Esophagus squamous epithelium (tissue), 5 donors: ENCODE measurements around the gene CTIF. TPM values are rescaled to one million over a fixed set of nuclear protein-coding genes. Genes with fewer than 3 reads are reported as not detected.

Experiments used
- DNase-seq: peaks from one replicate; lab custom pipeline; 2025; lab: John Stamatoyannopoulos, UW
- H3K27ac ChIP-seq, 4 donors: fragments of 200-600 bp; sonication (generic); one replicate each; pipeline ENCODE4 v1.5.1; 2016 to 2019; ENCODE audit warnings: mild to moderate bottlenecking in 1 of 4
- H3K27me3 ChIP-seq, 4 donors: fragments of 200-600 bp; sonication (generic); 1 replicate in 3 of 4; 2 replicates in 1 of 4; pipeline versions ENCODE4 v1.5.1 to v1.6.0; 2017 to 2021; ENCODE audit warnings: antibody characterized with exemption in 1 of 4
- H3K36me3 ChIP-seq, 3 donors: fragments of 200-600 bp; sonication (generic); one replicate each; pipeline ENCODE4 v1.5.1; 2016 to 2019
- H3K4me1 ChIP-seq, 3 donors: fragments of 200-600 bp; sonication (generic); one replicate each; pipeline ENCODE4 v1.5.1; 2017 to 2019
- H3K4me3 ChIP-seq, 4 donors: fragments of 200-600 bp; sonication (generic); 1 replicate in 3 of 4; 2 replicates in 1 of 4; pipeline ENCODE4 v1.5.1; 2016 to 2019; ENCODE audit warnings: mild to moderate bottlenecking in 2 of 4, moderate library complexity in 1 of 4
- H3K9me3 ChIP-seq, 3 donors: fragments of 200-600 bp; sonication (generic); one replicate each; pipeline ENCODE4 v1.5.1; 2016 to 2019
- POLR2A ChIP-seq, 4 donors: fragments of 450-650 bp; IDR thresholded peaks; one replicate each; pipeline ENCODE4 v1.6.1; 2017; ENCODE audit warnings: antibody characterized with exemption in 4 of 4, mild to moderate bottlenecking in 4 of 4, moderate library complexity in 3 of 4
- WGBS, 2 donors: methylation state at CpG; one replicate each; pipeline ENCODE4 v1.1.5; 2018; 5-methylcytosine and 5-hydroxymethylcytosine counted together
- intact Hi-C: fragments of 100-400 bp; cut with DNase I; formaldehyde crosslinking; loops from one replicate; pipeline ENCODE4 v1.15.0; 2022
- total RNA-seq, 4 donors: library from RNA; depleted of rRNA; stranded (reverse); fragments of >200 nt; gene quantifications; one replicate each; pipeline ENCODE4 v1.1.0, GENCODE V29; 2016
- TF ChIP-seq, protein P1 (sequence below), 6 experiments: fragments of 450-650 bp in 4 of 6; fragments of 200-600 bp in 2 of 6; sonication (generic) in 2 of 6; IDR thresholded peaks; one replicate each; pipeline ENCODE4 v1.5.1; 2016 to 2019; ENCODE audit warnings: antibody characterized with exemption in 6 of 6, mild to moderate bottlenecking in 4 of 6, moderate library complexity in 4 of 6
- donor health status: DM: yes; HTN: yes; CAD: no.

Gene CTIF
- total RNA-seq, 4 donors from 2014 or later, result 4.7 to 24.2 (median 10.2) TPM

DNA sequence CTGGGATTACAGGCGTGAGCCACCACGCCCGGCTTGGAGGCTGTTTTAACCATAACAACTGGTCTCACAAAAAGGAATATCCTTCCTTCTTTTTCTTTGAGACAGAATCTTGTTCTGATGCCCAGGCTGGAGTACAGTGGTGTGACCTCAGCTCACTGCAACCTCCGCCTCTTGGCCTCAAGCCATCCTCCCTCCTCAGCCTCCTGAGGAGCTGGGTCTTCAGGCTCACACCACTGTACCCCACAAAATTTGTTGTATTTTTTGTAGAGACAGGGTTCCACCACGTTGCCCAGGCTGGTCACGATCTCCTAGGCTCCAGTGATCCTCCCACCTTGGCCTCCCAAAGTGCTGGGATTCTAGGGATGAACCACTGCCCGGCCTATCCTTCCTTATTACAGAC, 21.7 kb downstream of the CTIF start:
- no peaks in the 10 kb centered on the region for H3K27me3 ChIP-seq
- no peak for TF ChIP-seq POLR2A (IDR thresholded peaks at IDR 0.05)
- TF ChIP-seq, protein P1, sequence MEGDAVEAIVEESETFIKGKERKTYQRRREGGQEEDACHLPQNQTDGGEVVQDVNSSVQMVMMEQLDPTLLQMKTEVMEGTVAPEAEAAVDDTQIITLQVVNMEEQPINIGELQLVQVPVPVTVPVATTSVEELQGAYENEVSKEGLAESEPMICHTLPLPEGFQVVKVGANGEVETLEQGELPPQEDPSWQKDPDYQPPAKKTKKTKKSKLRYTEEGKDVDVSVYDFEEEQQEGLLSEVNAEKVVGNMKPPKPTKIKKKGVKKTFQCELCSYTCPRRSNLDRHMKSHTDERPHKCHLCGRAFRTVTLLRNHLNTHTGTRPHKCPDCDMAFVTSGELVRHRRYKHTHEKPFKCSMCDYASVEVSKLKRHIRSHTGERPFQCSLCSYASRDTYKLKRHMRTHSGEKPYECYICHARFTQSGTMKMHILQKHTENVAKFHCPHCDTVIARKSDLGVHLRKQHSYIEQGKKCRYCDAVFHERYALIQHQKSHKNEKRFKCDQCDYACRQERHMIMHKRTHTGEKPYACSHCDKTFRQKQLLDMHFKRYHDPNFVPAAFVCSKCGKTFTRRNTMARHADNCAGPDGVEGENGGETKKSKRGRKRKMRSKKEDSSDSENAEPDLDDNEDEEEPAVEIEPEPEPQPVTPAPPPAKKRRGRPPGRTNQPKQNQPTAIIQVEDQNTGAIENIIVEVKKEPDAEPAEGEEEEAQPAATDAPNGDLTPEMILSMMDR (IDR thresholded peaks at IDR 0.05), result no peak
- WGBS, 2 donors, result 79 to 95% methylated on average over 6 to 7 of the region's 7 CpGs
- peaks cover 11 to 38% (median 21%) of the 10 kb centered on the region in 3 donors for H3K4me1 ChIP-seq
- peaks cover 0 to 4% (median 0%) of the 10 kb centered on the region in 3 donors for H3K36me3 ChIP-seq
- H3K4me3 ChIP-seq, result no peak overlapping the region
- H3K27ac ChIP-seq, result no peak overlapping the region
- intact Hi-C loops, result no loop called here
- no peak for DNase-seq
- H3K9me3 ChIP-seq, result peaks cover 0 to 8% (median 0%) of the 10 kb centered on the region in 3 donors

DNA sequence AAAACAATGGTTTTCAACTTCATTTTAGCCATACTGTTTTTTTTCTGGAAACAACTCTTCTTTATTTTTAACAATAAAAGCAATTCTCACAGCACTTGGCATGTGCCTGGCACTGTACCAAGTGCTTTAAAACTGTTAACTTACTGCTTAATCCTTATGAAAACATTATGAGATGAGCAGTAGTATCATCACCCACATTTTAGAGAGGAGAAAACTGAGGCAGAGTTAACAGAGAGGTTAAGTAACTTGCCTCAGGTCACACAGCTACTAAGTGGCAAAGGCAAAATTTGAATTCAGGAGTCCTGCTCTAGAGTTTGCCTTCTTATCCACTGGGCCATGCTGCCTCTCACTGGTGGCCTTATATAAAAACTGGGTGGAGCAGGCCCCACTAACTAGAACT, 23.2 kb downstream of the CTIF start:
- Histone ChIP-seq H3K36me3 (no peaks in the 10 kb centered on the region), H3K27ac (peak overlapping the region in 3 of 4 donors; percentile 19 to 40 (median 39)), H3K27me3 (no peaks in the 10 kb centered on the region), H3K4me1 (peaks cover 11 to 51% (median 22%) of the 10 kb centered on the region in 3 donors), H3K9me3 (peaks cover 0 to 8% (median 0%) of the 10 kb centered on the region in 3 donors), H3K4me3 (no peak overlapping the region)
- no peak for DNase-seq
- TF ChIP-seq, protein P1 (IDR thresholded peaks at IDR 0.05), result no peak
- TF ChIP-seq POLR2A (IDR thresholded peaks at IDR 0.05), result no peak
- intact Hi-C loops, result no loop called here

DNA sequence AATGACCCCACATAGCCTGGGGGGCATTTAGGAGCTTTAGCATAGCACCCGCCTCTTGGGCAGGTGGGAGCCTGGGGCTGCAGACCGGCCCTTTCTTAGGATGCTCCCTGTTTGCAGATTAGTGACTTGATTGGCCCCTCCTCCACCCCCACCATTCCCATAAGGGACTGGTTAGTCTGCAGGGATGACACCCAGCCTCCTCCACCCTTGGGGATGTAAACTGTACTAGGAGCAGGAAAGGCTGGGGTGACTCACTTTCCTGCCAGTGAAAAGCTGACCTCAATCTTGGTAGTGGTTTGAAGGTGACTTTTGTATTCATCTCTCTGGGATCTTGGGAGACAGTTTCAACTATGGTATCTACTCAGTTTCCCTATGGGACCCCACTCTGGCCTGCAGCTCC, 24.2 kb downstream of the CTIF start:
- no peak overlapping the region for H3K4me3 ChIP-seq
- H3K27me3 ChIP-seq, result no peaks in the 10 kb centered on the region
- WGBS, 2 donors, result 80 to 100% methylated on average over 1 to 2 of the region's 2 CpGs
- peaks cover 0 to 8% (median 0%) of the 10 kb centered on the region in 3 donors for H3K9me3 ChIP-seq
- H3K36me3 ChIP-seq, result no peaks in the 10 kb centered on the region
- peaks cover 11 to 55% (median 22%) of the 10 kb centered on the region in 3 donors for H3K4me1 ChIP-seq
- intact Hi-C loops, result no loop called here
- TF ChIP-seq, protein P1 (IDR thresholded peaks at IDR 0.05), result no peak
- TF ChIP-seq POLR2A (IDR thresholded peaks at IDR 0.05), result no peak
- no peak for DNase-seq
- H3K27ac ChIP-seq, result peak overlapping the region in 3 of 4 donors; percentile 39 to 45 (median 40)

- H3K4me3 ChIP-seq, result no peak overlapping the region
- TF ChIP-seq POLR2A (IDR thresholded peaks at IDR 0.05), result no peak
- TF ChIP-seq, protein P1 (IDR thresholded peaks at IDR 0.05), result no peak
- intact Hi-C loops, result no loop called here
- peaks cover 0 to 8% (median 0%) of the 10 kb centered on the region in 3 donors for H3K9me3 ChIP-seq
- WGBS, 2 donors, result 88% methylated on average over 4 of the region's 8 CpGs; no CpG with 5 or more reads in 1 of the 2 donors
- no peaks in the 10 kb centered on the region for H3K36me3 ChIP-seq
- DNase-seq, result no peak
- no peaks in the 10 kb centered on the region for H3K27me3 ChIP-seq
- peaks cover 11 to 55% (median 22%) of the 10 kb centered on the region in 3 donors for H3K4me1 ChIP-seq
- peak overlapping the region in 3 of 4 donors; percentile 25 to 45 (median 40) for H3K27ac ChIP-seq
Observed at GRCh38 chr18:48564139-48564538, 25.3 kb downstream of the CTIF start.

DNA sequence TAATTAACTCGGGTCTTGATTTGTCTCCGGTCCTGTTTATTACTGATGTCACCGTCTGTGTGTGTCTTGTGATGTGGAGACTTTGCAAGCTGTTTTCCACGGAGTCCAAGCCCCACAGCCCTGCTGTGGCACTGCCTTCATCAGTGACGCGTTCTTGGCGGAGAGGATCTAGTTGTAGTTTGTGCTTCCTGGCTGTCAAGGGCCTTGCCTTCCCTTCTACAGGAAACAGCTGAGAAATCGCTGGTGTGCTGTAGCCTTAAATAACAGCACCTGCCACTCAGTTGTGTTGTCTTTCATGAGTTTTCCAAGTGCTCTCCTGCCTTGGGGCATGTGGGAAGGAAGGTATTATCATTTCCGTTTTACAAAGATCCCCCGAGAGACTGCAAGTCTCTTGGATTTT, 26.3 kb downstream of the CTIF start:
- peaks cover 11 to 55% (median 22%) of the 10 kb centered on the region in 3 donors for H3K4me1 ChIP-seq
- no peaks in the 10 kb centered on the region for H3K36me3 ChIP-seq
- TF ChIP-seq POLR2A (IDR thresholded peaks at IDR 0.05), result no peak
- TF ChIP-seq, protein P1 (IDR thresholded peaks at IDR 0.05), result no peak
- WGBS, 2 donors, result 64 to 83% methylated on average over 6 to 10 of the region's 10 CpGs
- no peak for DNase-seq
- H3K4me3 ChIP-seq, result no peak overlapping the region
- H3K27me3 ChIP-seq, result no peaks in the 10 kb centered on the region
- H3K27ac ChIP-seq, result peak overlapping the region in 3 of 4 donors; percentile 39 to 45 (median 40)
- intact Hi-C loops, result no loop called here
- H3K9me3 ChIP-seq, result no peaks in the 10 kb centered on the region
